Activated CD8-positive, alpha-beta memory T cell treated with anti-CD3 and anti-CD28 coated beads for 4 hours (primary cell): ENCODE measurements around the gene DHRS7B.
"Not testable (repeated sequence)": the region's sequence is repeated elsewhere in the genome, so short reads cannot be mapped to it uniquely, and the experiment has no call there.

ENCODE experiments used
- DNase-seq, 2 donors: peaks; one replicate each; pipeline ENCODE4 v3.0.0-alpha.2; 2020; ENCODE audit warnings: low read depth in 2 of 2

Gene DHRS7B

GRCh38 chr17:21177854-21178600, 51.3 kb downstream of the DHRS7B start:
- DNase-seq, result no peak

- no peak for DNase-seq
These were observed 56.7 kb downstream of the DHRS7B start for GRCh38 chr17:21183468-21183867.

GRCh38 chr17:21184570-21184969, 57.8 kb downstream of the DHRS7B start:
- no peak for DNase-seq

- no peak for DNase-seq
These were observed 58.3 kb downstream of the DHRS7B start for GRCh38 chr17:21185061-21185460.

- DNase-seq, result no peak
These were observed 59.8 kb downstream of the DHRS7B start for GRCh38 chr17:21186399-21187187.

GRCh38 chr17:21189361-21189760, 62.6 kb downstream of the DHRS7B start:
- no peak for DNase-seq

GRCh38 chr17:21190078-21190477, 63.3 kb downstream of the DHRS7B start:
- DNase-seq, result no peak

GRCh38 chr17:21191698-21192097, 64.9 kb downstream of the DHRS7B start:
- no peak for DNase-seq

GRCh38 chr17:21192414-21192813, 65.7 kb downstream of the DHRS7B start:
- DNase-seq, result not testable (repeated sequence)

GRCh38 chr17:21193031-21193430, 66.3 kb downstream of the DHRS7B start:
- DNase-seq, result no peak

GRCh38 chr17:21194226-21194625, 67.5 kb downstream of the DHRS7B start:
- no peak for DNase-seq

GRCh38 chr17:21194703-21195102, 67.9 kb downstream of the DHRS7B start:
- no peak for DNase-seq

- no peak for DNase-seq
These were observed 69.4 kb downstream of the DHRS7B start for GRCh38 chr17:21196126-21196525.

- DNase-seq, result no peak
These were observed 71.6 kb downstream of the DHRS7B start for GRCh38 chr17:21198411-21198810.

- no peak for DNase-seq
These were observed 72.5 kb downstream of the DHRS7B start for GRCh38 chr17:21199311-21199710.

- no peak for DNase-seq
These were observed 73.1 kb downstream of the DHRS7B start for GRCh38 chr17:21199856-21200255.

- DNase-seq, result no peak
These were observed 74.0 kb downstream of the DHRS7B start for GRCh38 chr17:21200590-21201297.

- DNase-seq, result no peak
These were observed 74.5 kb downstream of the DHRS7B start for GRCh38 chr17:21201298-21201595.

- no peak for DNase-seq
These were observed 75.1 kb downstream of the DHRS7B start for GRCh38 chr17:21201874-21202273.

GRCh38 chr17:21202512-21202911, 75.7 kb downstream of the DHRS7B start:
- no peak for DNase-seq

- no peak for DNase-seq
These were observed 78.2 kb downstream of the DHRS7B start for GRCh38 chr17:21204935-21205334.

GRCh38 chr17:21208352-21208751, 81.6 kb downstream of the DHRS7B start:
- DNase-seq, result no peak
